ENCODE data around the gene DLK1.

Gene DLK1

GRCh38 chr14:100721568-100721967 lies 5.1 kb upstream of the DLK1 start:
- no peak for DNase-seq (ENCODE audit: low read depth)
- TF ChIP-seq CTCF (IDR thresholded peaks at IDR 0.05; ENCODE audit: insufficient read depth, low read depth, low read length, missing control alignments), result no peak
- no peak overlapping the region for H3K4me3 ChIP-seq (ENCODE audit: low read length)

- no peak overlapping the region for H3K4me3 ChIP-seq (ENCODE audit: low read length)
- no peak for TF ChIP-seq CTCF (IDR thresholded peaks at IDR 0.05; ENCODE audit: insufficient read depth, low read depth, low read length, missing control alignments)
- no peak for DNase-seq (ENCODE audit: low read depth)
Measured at GRCh38 chr14:100722367-100722766, 4.3 kb upstream of the DLK1 start.

- no peak overlapping the region for H3K4me3 ChIP-seq (ENCODE audit: low read length)
- TF ChIP-seq CTCF (IDR thresholded peaks at IDR 0.05; ENCODE audit: insufficient read depth, low read depth, low read length, missing control alignments), result no peak
- DNase-seq (ENCODE audit: low read depth), result no peak
Measured at GRCh38 chr14:100723135-100723829, 3.4 kb upstream of the DLK1 start.

- no peak for DNase-seq (ENCODE audit: low read depth)
- no peak for TF ChIP-seq CTCF (IDR thresholded peaks at IDR 0.05; ENCODE audit: insufficient read depth, low read depth, low read length, missing control alignments)
- H3K4me3 ChIP-seq (ENCODE audit: low read length), result no peak overlapping the region
Measured at GRCh38 chr14:100723830-100724437, 2.8 kb upstream of the DLK1 start.

- H3K4me3 ChIP-seq (ENCODE audit: low read length), result no peak overlapping the region
- TF ChIP-seq CTCF (IDR thresholded peaks at IDR 0.05; ENCODE audit: insufficient read depth, low read depth, low read length, missing control alignments), result no peak
- no peak for DNase-seq (ENCODE audit: low read depth)
Measured at GRCh38 chr14:100724536-100724935, 2.2 kb upstream of the DLK1 start.

GRCh38 chr14:100725587-100726387 lies 905 bp upstream of the DLK1 start:
- no peak for DNase-seq (ENCODE audit: low read depth)
- TF ChIP-seq CTCF (IDR thresholded peaks at IDR 0.05; ENCODE audit: insufficient read depth, low read depth, low read length, missing control alignments), result no peak
- H3K4me3 ChIP-seq (ENCODE audit: low read length), result no peak overlapping the region

Data from epithelial cell of esophagus (primary cell).